ENCODE results near the gene HYAL3. TPM values are rescaled to one million over a fixed set of nuclear protein-coding genes. Genes with fewer than 3 reads are reported as not detected.

Gene HYAL3
- total RNA-seq, 1 donor from 2014 or later: 6.9 TPM

GRCh38 chr3:50331364-50331907 is 32.2 kb upstream of the HYAL3 start:
- peaks cover 39% of the 10 kb centered on the region for H3K4me1 ChIP-seq (ENCODE audit: insufficient read depth, low read length)
- H3K9ac ChIP-seq (ENCODE audit: low read length): no peak overlapping the region
- peaks cover 9% of the 10 kb centered on the region for H3K36me3 Mint-ChIP-seq (ENCODE audit: low read depth, unreplicated experiment)
- no peaks in the 10 kb centered on the region for H3K9me3 Mint-ChIP-seq (ENCODE audit: unreplicated experiment)
- H3K27ac ChIP-seq (ENCODE audit: low read depth, low read length): no peak overlapping the region
- no peak overlapping the region for H3K27ac Mint-ChIP-seq (ENCODE audit: unreplicated experiment)
- DNase-seq (ENCODE audit: low read depth) (no peak), FAIRE-seq (no peak)
- H3K4me3 ChIP-seq (ENCODE audit: insufficient read depth, low read depth, low read length): no peak overlapping the region
- H3K27me3 Mint-ChIP-seq (ENCODE audit: low read depth, unreplicated experiment): no peaks in the 10 kb centered on the region
- H3K4me2 ChIP-seq (ENCODE audit: low read length): no peak overlapping the region
- no peaks in the 10 kb centered on the region for H3K27me3 ChIP-seq (ENCODE audit: insufficient read depth, low read length)
- H3K79me2 ChIP-seq (ENCODE audit: insufficient read depth, low read length): peaks cover 82% of the 10 kb centered on the region
- peaks cover 66% of the 10 kb centered on the region for H4K20me1 ChIP-seq (ENCODE audit: insufficient read depth, low read length)
- H2AFZ ChIP-seq (ENCODE audit: low read depth, low read length): no peak overlapping the region
- TF ChIP-seq CTCF (IDR thresholded peaks at IDR 0.05; ENCODE audit: insufficient read depth, low read depth, low read length): no peak
- TF ChIP-seq EZH2 (IDR thresholded peaks at IDR 0.05; ENCODE audit: insufficient read depth, low read length): no peak
- H3K4me1 Mint-ChIP-seq (ENCODE audit: low read depth, unreplicated experiment): peaks cover 24% of the 10 kb centered on the region
- H3K36me3 ChIP-seq (ENCODE audit: insufficient read depth, low read length): peaks cover 29% of the 10 kb centered on the region
- H3K4me3 Mint-ChIP-seq (ENCODE audit: unreplicated experiment): no peak overlapping the region
- no peaks in the 10 kb centered on the region for H3K9me3 ChIP-seq (ENCODE audit: insufficient read depth, low read depth, low read length)

- no peak for TF ChIP-seq CTCF (IDR thresholded peaks at IDR 0.05; ENCODE audit: insufficient read depth, low read depth, low read length)
- TF ChIP-seq EZH2 (IDR thresholded peaks at IDR 0.05; ENCODE audit: insufficient read depth, low read length): no peak
- no peak for DNase-seq (ENCODE audit: low read depth)
- Histone ChIP-seq H3K27me3 (ENCODE audit: insufficient read depth, low read length) (no peaks in the 10 kb centered on the region), H4K20me1 (ENCODE audit: insufficient read depth, low read length) (peaks cover 55% of the 10 kb centered on the region), H3K4me1 (ENCODE audit: insufficient read depth, low read length) (peaks cover 30% of the 10 kb centered on the region), H3K4me3 (ENCODE audit: insufficient read depth, low read depth, low read length) (no peak overlapping the region), H3K36me3 (ENCODE audit: insufficient read depth, low read length) (peaks cover 29% of the 10 kb centered on the region), H3K79me2 (ENCODE audit: insufficient read depth, low read length) (peaks cover 78% of the 10 kb centered on the region), H3K9ac (ENCODE audit: low read length) (no peak overlapping the region), H3K4me2 (ENCODE audit: low read length) (no peak overlapping the region), H2AFZ (ENCODE audit: low read depth, low read length) (no peak overlapping the region), H3K9me3 (ENCODE audit: insufficient read depth, low read depth, low read length) (no peaks in the 10 kb centered on the region), H3K27ac (ENCODE audit: low read depth, low read length) (no peak overlapping the region)
- Mint-ChIP-seq H3K36me3 (ENCODE audit: low read depth, unreplicated experiment) (peaks cover 10% of the 10 kb centered on the region), H3K4me3 (ENCODE audit: unreplicated experiment) (no peak overlapping the region), H3K27me3 (ENCODE audit: low read depth, unreplicated experiment) (no peaks in the 10 kb centered on the region), H3K27ac (ENCODE audit: unreplicated experiment) (no peak overlapping the region), H3K4me1 (ENCODE audit: low read depth, unreplicated experiment) (peaks cover 22% of the 10 kb centered on the region), H3K9me3 (ENCODE audit: unreplicated experiment) (no peaks in the 10 kb centered on the region)
- FAIRE-seq: no peak
These were observed 31.1 kb upstream of the HYAL3 start for GRCh38 chr3:50330330-50330729.

GRCh38 chr3:50327943-50328691 is 28.9 kb upstream of the HYAL3 start, which contains the start of gene TUSC2:
TUSC2 (minus strand) TSS chr3:50328223; CDS start chr3:50328099, 124 bp downstream.
- no peaks in the 10 kb centered on the region for H3K27me3 Mint-ChIP-seq (ENCODE audit: low read depth, unreplicated experiment)

More at GRCh38 chr3:50327943-50328691, 28.9 kb upstream of the HYAL3 start, which contains the start of gene TUSC2:
- DNase-seq (ENCODE audit: low read depth) (peak; percentile 87), FAIRE-seq (peak; percentile 78)
- no peaks in the 10 kb centered on the region for H3K9me3 Mint-ChIP-seq (ENCODE audit: unreplicated experiment)
- Histone ChIP-seq H3K4me1 (ENCODE audit: insufficient read depth, low read length) (peaks cover 14% of the 10 kb centered on the region), H3K4me2 (ENCODE audit: low read length) (peak within 1 kb of the TSS; percentile 99), H3K9ac (ENCODE audit: low read length) (peak within 1 kb of the TSS; percentile 95), H3K79me2 (ENCODE audit: insufficient read depth, low read length) (peaks cover 55% of the 10 kb centered on the region), H3K27me3 (ENCODE audit: insufficient read depth, low read length) (no peaks in the 10 kb centered on the region), H4K20me1 (ENCODE audit: insufficient read depth, low read length) (peaks cover 35% of the 10 kb centered on the region), H3K4me3 (ENCODE audit: insufficient read depth, low read depth, low read length) (peak within 1 kb of the TSS; percentile 86), H3K9me3 (ENCODE audit: insufficient read depth, low read depth, low read length) (no peaks in the 10 kb centered on the region), H3K36me3 (ENCODE audit: insufficient read depth, low read length) (peaks cover 33% of the 10 kb centered on the region), H2AFZ (ENCODE audit: low read depth, low read length) (peak within 1 kb of the TSS; percentile 54), H3K27ac (ENCODE audit: low read depth, low read length) (peak within 1 kb of the TSS; percentile 52)
- H3K4me1 Mint-ChIP-seq (ENCODE audit: low read depth, unreplicated experiment): peaks cover 9% of the 10 kb centered on the region
- peak within 1 kb of the TSS; percentile 89 for H3K27ac Mint-ChIP-seq (ENCODE audit: unreplicated experiment)
- TF ChIP-seq EZH2 (IDR thresholded peaks at IDR 0.05; ENCODE audit: insufficient read depth, low read length) (no peak), CTCF (IDR thresholded peaks at IDR 0.05; ENCODE audit: insufficient read depth, low read depth, low read length) (no peak)
- H3K4me3 Mint-ChIP-seq (ENCODE audit: unreplicated experiment): peak within 1 kb of the TSS; percentile 94
- H3K36me3 Mint-ChIP-seq (ENCODE audit: low read depth, unreplicated experiment): peaks cover 10% of the 10 kb centered on the region

Data from astrocyte (in vitro differentiated cells and primary cell).